ENCODE measurements around the gene BBS2.

GRCh38 chr16:56480776-56481467 lies 38.9 kb downstream of the BBS2 start:
- TF ChIP-seq CTCF (conservative IDR thresholded peaks at IDR 0.05) (no peak), ZFX (IDR thresholded peaks at IDR 0.05) (no peak)

All from C4-2B (cell line).